ENCODE data around the gene ATN1.
A peak's percentile ranks its signal among the peaks of the same experiment; 100 is the strongest.

Gene ATN1

GRCh38 chr12:6961278-6961694, 33.5 kb downstream of the ATN1 start:
- H3K4me1 ChIP-seq (ENCODE audit: control insufficient read depth, insufficient read depth, low read length): peaks cover 38% of the 10 kb centered on the region
- peaks cover 23% of the 10 kb centered on the region for H3K36me3 ChIP-seq (ENCODE audit: control insufficient read depth, insufficient read depth, low read length)
- peak overlapping the region; percentile 78 for H3K4me3 ChIP-seq (ENCODE audit: low read depth, low read length)
- no peaks in the 10 kb centered on the region for H3K9me3 ChIP-seq (ENCODE audit: control insufficient read depth, insufficient read depth, low read length)
- peak overlapping the region; percentile 73; the same call in 1 of the 2 replicates for H3K9ac ChIP-seq (ENCODE audit: low read depth, low read length)
- H3K27me3 ChIP-seq (ENCODE audit: control insufficient read depth, insufficient read depth, low read length): no peaks in the 10 kb centered on the region
- H3K27ac ChIP-seq (ENCODE audit: low read depth, low read length): peak overlapping the region; percentile 87

- H3K27ac ChIP-seq (ENCODE audit: low read depth, low read length): peak overlapping the region; percentile 87
- no peaks in the 10 kb centered on the region for H3K27me3 ChIP-seq (ENCODE audit: control insufficient read depth, insufficient read depth, low read length)
- no peaks in the 10 kb centered on the region for H3K9me3 ChIP-seq (ENCODE audit: control insufficient read depth, insufficient read depth, low read length)
- peak overlapping the region; percentile 73 for H3K9ac ChIP-seq (ENCODE audit: low read depth, low read length)
- H3K4me1 ChIP-seq (ENCODE audit: control insufficient read depth, insufficient read depth, low read length): peaks cover 38% of the 10 kb centered on the region
- H3K36me3 ChIP-seq (ENCODE audit: control insufficient read depth, insufficient read depth, low read length): peaks cover 27% of the 10 kb centered on the region
- H3K4me3 ChIP-seq (ENCODE audit: low read depth, low read length): peak overlapping the region; percentile 78
These were observed 34.0 kb downstream of the ATN1 start for GRCh38 chr12:6961695-6962284.

GRCh38 chr12:6962285-6963015, 34.7 kb downstream of the ATN1 start:
- Histone ChIP-seq H3K9ac (ENCODE audit: low read depth, low read length) (peak overlapping the region; percentile 73), H3K4me1 (ENCODE audit: control insufficient read depth, insufficient read depth, low read length) (peaks cover 38% of the 10 kb centered on the region), H3K36me3 (ENCODE audit: control insufficient read depth, insufficient read depth, low read length) (peaks cover 34% of the 10 kb centered on the region), H3K9me3 (ENCODE audit: control insufficient read depth, insufficient read depth, low read length) (no peaks in the 10 kb centered on the region), H3K27ac (ENCODE audit: low read depth, low read length) (peak overlapping the region; percentile 87), H3K4me3 (ENCODE audit: low read depth, low read length) (peak overlapping the region; percentile 78), H3K27me3 (ENCODE audit: control insufficient read depth, insufficient read depth, low read length) (no peaks in the 10 kb centered on the region)

- Histone ChIP-seq H3K9ac (ENCODE audit: low read depth, low read length) (peak overlapping the region; percentile 78), H3K27me3 (ENCODE audit: control insufficient read depth, insufficient read depth, low read length) (no peaks in the 10 kb centered on the region), H3K36me3 (ENCODE audit: control insufficient read depth, insufficient read depth, low read length) (peaks cover 41% of the 10 kb centered on the region), H3K4me3 (ENCODE audit: low read depth, low read length) (peak overlapping the region; percentile 78), H3K27ac (ENCODE audit: low read depth, low read length) (peak overlapping the region; percentile 11), H3K4me1 (ENCODE audit: control insufficient read depth, insufficient read depth, low read length) (peaks cover 38% of the 10 kb centered on the region), H3K9me3 (ENCODE audit: control insufficient read depth, insufficient read depth, low read length) (no peaks in the 10 kb centered on the region)
These were observed 35.4 kb downstream of the ATN1 start for GRCh38 chr12:6963016-6963731.

GRCh38 chr12:6963791-6964413, 36.1 kb downstream of the ATN1 start:
- Histone ChIP-seq H3K4me1 (ENCODE audit: control insufficient read depth, insufficient read depth, low read length) (peaks cover 39% of the 10 kb centered on the region), H3K9me3 (ENCODE audit: control insufficient read depth, insufficient read depth, low read length) (no peaks in the 10 kb centered on the region), H3K27ac (ENCODE audit: low read depth, low read length) (peak overlapping the region; percentile 31), H3K4me3 (ENCODE audit: low read depth, low read length) (peak overlapping the region; percentile 78), H3K9ac (ENCODE audit: low read depth, low read length) (peak overlapping the region; percentile 59), H3K27me3 (ENCODE audit: control insufficient read depth, insufficient read depth, low read length) (no peaks in the 10 kb centered on the region), H3K36me3 (ENCODE audit: control insufficient read depth, insufficient read depth, low read length) (peaks cover 48% of the 10 kb centered on the region)

GRCh38 chr12:6964605-6965025, 36.9 kb downstream of the ATN1 start:
- Histone ChIP-seq H3K9ac (ENCODE audit: low read depth, low read length) (no peak overlapping the region), H3K4me3 (ENCODE audit: low read depth, low read length) (peak overlapping the region; percentile 78; the same call in 1 of the 2 replicates), H3K36me3 (ENCODE audit: control insufficient read depth, insufficient read depth, low read length) (peaks cover 53% of the 10 kb centered on the region)

GRCh38 chr12:6965026-6965661, 37.4 kb downstream of the ATN1 start:
- H3K4me3 ChIP-seq (ENCODE audit: low read depth, low read length): no peak overlapping the region
- H3K4me1 ChIP-seq (ENCODE audit: control insufficient read depth, insufficient read depth, low read length): peaks cover 43% of the 10 kb centered on the region
- H3K9ac ChIP-seq (ENCODE audit: low read depth, low read length): no peak overlapping the region
- H3K9me3 ChIP-seq (ENCODE audit: control insufficient read depth, insufficient read depth, low read length): no peaks in the 10 kb centered on the region
- peak overlapping the region; percentile 79 for H3K27ac ChIP-seq (ENCODE audit: low read depth, low read length)
- H3K36me3 ChIP-seq (ENCODE audit: control insufficient read depth, insufficient read depth, low read length): peaks cover 53% of the 10 kb centered on the region
- H3K27me3 ChIP-seq (ENCODE audit: control insufficient read depth, insufficient read depth, low read length): no peaks in the 10 kb centered on the region

More at GRCh38 chr12:6964605-6965025, 36.9 kb downstream of the ATN1 start:
- no peaks in the 10 kb centered on the region for H3K27me3 ChIP-seq (ENCODE audit: control insufficient read depth, insufficient read depth, low read length)
- H3K27ac ChIP-seq (ENCODE audit: low read depth, low read length): peak overlapping the region; percentile 79
- peaks cover 43% of the 10 kb centered on the region for H3K4me1 ChIP-seq (ENCODE audit: control insufficient read depth, insufficient read depth, low read length)
- no peaks in the 10 kb centered on the region for H3K9me3 ChIP-seq (ENCODE audit: control insufficient read depth, insufficient read depth, low read length)

- H3K4me1 ChIP-seq (ENCODE audit: control insufficient read depth, insufficient read depth, low read length): peaks cover 43% of the 10 kb centered on the region
These were observed 38.0 kb downstream of the ATN1 start for GRCh38 chr12:6965714-6966113.

GRCh38 chr12:6966351-6966750, 38.6 kb downstream of the ATN1 start:
- H3K4me3 ChIP-seq (ENCODE audit: low read depth, low read length): no peak overlapping the region
- peaks cover 37% of the 10 kb centered on the region for H3K4me1 ChIP-seq (ENCODE audit: control insufficient read depth, insufficient read depth, low read length)
- peaks cover 53% of the 10 kb centered on the region for H3K36me3 ChIP-seq (ENCODE audit: control insufficient read depth, insufficient read depth, low read length)
- no peak overlapping the region for H3K27ac ChIP-seq (ENCODE audit: low read depth, low read length)
- no peaks in the 10 kb centered on the region for H3K9me3 ChIP-seq (ENCODE audit: control insufficient read depth, insufficient read depth, low read length)
- H3K27me3 ChIP-seq (ENCODE audit: control insufficient read depth, insufficient read depth, low read length): no peaks in the 10 kb centered on the region
- H3K9ac ChIP-seq (ENCODE audit: low read depth, low read length): no peak overlapping the region

More at GRCh38 chr12:6965714-6966113, 38.0 kb downstream of the ATN1 start:
- Histone ChIP-seq H3K36me3 (ENCODE audit: control insufficient read depth, insufficient read depth, low read length) (peaks cover 53% of the 10 kb centered on the region), H3K27me3 (ENCODE audit: control insufficient read depth, insufficient read depth, low read length) (no peaks in the 10 kb centered on the region), H3K4me3 (ENCODE audit: low read depth, low read length) (no peak overlapping the region), H3K9me3 (ENCODE audit: control insufficient read depth, insufficient read depth, low read length) (no peaks in the 10 kb centered on the region), H3K9ac (ENCODE audit: low read depth, low read length) (no peak overlapping the region), H3K27ac (ENCODE audit: low read depth, low read length) (no peak overlapping the region)

- Histone ChIP-seq H3K4me3 (ENCODE audit: low read depth, low read length) (no peak overlapping the region), H3K9ac (ENCODE audit: low read depth, low read length) (no peak overlapping the region), H3K27me3 (ENCODE audit: control insufficient read depth, insufficient read depth, low read length) (no peaks in the 10 kb centered on the region), H3K27ac (ENCODE audit: low read depth, low read length) (peak overlapping the region; percentile 3), H3K36me3 (ENCODE audit: control insufficient read depth, insufficient read depth, low read length) (peaks cover 59% of the 10 kb centered on the region), H3K9me3 (ENCODE audit: control insufficient read depth, insufficient read depth, low read length) (no peaks in the 10 kb centered on the region), H3K4me1 (ENCODE audit: control insufficient read depth, insufficient read depth, low read length) (peaks cover 29% of the 10 kb centered on the region)
These were observed 39.9 kb downstream of the ATN1 start for GRCh38 chr12:6967651-6968100.
